HG03520 (cell line): ENCODE measurements around the gene HSPA1B.
"Not testable (repeated sequence)": the region's sequence is repeated elsewhere in the genome, so short reads cannot be mapped to it uniquely, and the experiment has no call there.

Experiments used
- ATAC-seq: cut with Tn5 transposase; IDR thresholded peaks from one replicate; pipeline ENCODE4 v1.9.1; 2021; ENCODE audit warnings: mild to moderate bottlenecking, moderate library complexity; ENCODE audit not compliant: unreplicated experiment

The HSPA1B gene

DNA sequence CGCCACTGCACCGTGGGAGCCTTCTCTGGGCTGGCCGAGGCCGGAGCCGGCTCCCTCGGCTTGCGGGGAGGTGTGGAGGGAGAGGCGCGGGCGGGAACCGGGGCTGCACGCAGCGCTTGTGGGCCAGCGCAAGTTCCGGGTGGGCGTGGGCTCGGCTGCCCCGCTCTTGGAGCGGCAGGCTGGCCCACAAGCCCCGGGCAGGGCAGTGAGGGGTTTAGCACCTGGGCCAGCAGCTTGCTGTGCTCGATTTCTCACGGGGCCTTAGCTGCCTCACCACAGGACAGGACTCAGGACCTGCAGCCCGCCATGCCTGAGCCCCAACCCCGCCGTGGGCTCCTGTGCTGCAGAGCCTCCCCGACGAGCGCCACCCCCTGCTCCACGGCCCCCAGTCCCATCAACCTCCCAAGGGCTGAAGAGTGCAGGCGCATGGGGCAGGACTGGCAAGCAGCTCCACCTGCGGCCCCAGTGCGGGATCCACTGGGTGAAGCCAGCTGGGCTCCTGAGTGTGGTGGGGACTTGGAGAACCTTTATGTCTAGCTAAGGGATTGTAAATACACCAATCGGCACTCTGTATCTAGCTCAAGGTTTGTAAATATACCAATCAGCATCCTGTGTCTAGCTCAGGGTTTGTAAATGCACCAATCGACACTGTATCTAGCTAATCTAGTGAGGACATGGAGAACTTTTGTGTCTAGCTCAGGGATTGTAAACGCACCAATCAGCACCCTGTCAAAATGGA, 24.6 kb downstream of the HSPA1B start:
- not testable (repeated sequence) for ATAC-seq

- ATAC-seq = not testable (repeated sequence)
These were observed 30.2 kb downstream of the HSPA1B start for GRCh38 chr6:31857774-31858173.

GRCh38 chr6:31858707-31859106, 31.2 kb downstream of the HSPA1B start:
- no peak for ATAC-seq

GRCh38 chr6:31859923-31860322, 32.4 kb downstream of the HSPA1B start:
- ATAC-seq = no peak

DNA sequence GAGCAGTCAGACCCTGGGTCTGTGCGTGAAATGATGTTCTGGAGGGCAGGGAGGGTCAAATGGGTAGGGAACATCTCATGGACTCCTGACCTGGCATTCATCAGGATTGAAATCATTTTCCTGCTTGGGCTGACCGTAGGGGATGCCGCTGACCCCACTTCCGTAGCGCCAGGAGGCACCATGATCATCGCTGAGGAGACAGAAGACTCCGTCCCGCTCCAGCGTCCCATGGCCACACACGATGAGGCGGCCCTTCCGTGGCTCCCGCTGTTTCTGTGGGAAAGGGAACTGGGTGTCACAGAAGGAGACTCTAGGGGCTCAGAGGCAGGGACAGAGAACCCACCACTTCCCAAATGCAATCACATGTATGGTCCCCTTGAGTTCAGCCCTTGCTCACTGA, 32.8 kb downstream of the HSPA1B start:
- ATAC-seq = no peak

DNA sequence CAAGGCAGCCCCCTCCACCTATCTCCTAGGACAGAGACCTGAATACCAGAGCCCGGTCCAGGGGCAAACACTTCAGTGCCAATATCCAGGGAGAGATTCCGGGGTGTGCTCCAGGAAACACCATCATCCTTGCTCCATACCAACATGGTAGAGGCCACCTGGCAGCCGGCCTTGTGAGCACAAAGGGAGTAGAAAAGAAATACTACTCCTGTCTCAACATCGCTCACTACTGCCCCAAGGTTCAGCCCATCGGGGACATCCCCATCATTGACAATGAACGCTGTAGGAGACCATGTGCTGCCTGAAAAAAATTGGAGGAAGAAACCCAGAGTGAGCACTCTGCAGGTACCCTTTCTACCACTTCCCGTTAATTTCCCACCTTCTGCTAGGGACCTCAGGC, 33.6 kb downstream of the HSPA1B start:
- no peak for ATAC-seq

GRCh38 chr6:31861919-31862343, 34.4 kb downstream of the HSPA1B start:
- no peak for ATAC-seq

DNA sequence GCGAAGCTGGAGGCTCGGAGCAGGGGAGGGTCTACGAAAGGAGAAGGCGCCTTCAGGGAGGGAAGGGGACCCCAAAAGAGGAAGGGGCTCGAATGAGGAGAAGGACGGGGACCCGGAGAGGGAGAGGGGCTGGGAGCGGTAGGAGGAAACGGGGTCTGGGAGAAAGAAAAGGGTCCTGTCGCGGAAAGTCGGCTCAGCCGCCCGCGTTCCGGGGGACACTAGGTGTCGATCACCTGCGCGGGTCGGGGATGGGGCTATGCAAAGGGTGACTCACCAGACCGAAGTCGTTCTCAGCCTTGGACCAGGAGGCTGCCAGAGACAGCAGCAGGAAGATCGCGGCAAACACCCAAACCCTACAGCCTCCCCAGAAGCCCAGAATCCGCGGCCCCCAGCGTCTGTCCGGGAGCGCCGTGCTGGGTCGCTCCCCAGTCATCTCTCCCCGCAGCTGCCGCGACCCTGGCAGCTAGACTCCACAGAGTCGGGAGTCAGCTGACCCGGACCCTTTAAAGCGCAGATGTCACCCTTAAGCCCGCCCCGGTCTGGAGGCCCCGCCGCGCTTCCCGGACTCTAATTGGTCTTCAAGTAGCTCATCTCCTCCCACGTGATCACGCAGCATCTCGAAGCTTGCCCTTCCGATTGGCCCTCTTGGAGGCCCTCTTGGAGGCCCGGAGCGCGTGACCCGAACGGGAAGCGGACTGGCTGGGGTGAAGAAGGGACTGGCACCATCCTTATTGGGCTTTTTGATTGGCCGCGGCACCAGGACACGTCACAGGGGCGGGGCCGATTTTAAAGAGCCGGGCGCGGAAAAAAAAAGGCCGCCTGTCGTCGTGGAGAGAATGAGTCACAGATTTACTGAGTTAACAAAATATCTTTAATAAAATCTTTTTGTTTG, 35.1 kb downstream of the HSPA1B start, which contains the start of gene NEU1:
Gene NEU1 (minus strand): TSS at position 478 of the 892 bp plus-strand sequence. CDS start 45 bp downstream, at position 433.
- ATAC-seq = peak; percentile 83

DNA sequence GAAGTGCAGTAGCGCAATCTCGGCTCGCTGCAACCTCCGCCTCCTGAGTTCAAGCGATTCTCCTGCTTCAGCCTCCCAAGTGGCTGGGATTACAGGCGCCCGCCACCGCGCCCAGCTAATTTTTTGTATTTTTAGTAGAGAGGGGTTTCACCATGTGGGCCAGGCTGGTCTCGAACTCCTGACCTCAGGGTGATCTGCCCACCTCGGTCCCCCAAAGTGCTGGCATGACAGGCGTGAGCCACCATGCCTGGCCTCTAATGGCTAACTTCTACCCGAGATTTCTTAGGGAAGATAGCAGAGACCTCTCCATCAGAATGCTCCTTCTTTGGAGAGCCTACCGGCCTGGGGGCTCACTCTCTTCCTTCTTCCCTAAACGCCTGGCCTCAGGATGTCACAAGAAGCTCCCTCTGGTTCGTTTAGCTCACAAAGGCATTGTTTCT, 36.6 kb downstream of the HSPA1B start:
- ATAC-seq = not testable (repeated sequence)

DNA sequence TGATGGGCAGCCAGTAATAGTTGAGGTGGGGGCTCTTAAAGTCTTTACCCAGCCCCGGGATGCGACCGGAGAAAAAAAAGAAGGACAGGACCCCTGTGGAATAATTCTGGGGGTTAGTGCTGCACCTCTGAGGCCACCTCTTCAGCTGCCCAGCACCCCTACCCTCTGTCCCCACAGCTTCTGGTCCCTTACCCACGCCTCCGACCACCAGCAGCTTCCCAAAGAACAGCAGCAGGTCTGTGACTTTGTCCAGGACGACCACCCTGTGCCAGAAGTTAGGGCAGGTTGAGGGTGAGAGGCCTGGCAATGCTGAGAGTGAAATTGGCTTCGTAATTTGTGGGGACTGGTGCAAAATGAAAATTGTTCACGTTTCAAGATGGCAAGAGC, 37.3 kb downstream of the HSPA1B start:
- no peak for ATAC-seq

DNA sequence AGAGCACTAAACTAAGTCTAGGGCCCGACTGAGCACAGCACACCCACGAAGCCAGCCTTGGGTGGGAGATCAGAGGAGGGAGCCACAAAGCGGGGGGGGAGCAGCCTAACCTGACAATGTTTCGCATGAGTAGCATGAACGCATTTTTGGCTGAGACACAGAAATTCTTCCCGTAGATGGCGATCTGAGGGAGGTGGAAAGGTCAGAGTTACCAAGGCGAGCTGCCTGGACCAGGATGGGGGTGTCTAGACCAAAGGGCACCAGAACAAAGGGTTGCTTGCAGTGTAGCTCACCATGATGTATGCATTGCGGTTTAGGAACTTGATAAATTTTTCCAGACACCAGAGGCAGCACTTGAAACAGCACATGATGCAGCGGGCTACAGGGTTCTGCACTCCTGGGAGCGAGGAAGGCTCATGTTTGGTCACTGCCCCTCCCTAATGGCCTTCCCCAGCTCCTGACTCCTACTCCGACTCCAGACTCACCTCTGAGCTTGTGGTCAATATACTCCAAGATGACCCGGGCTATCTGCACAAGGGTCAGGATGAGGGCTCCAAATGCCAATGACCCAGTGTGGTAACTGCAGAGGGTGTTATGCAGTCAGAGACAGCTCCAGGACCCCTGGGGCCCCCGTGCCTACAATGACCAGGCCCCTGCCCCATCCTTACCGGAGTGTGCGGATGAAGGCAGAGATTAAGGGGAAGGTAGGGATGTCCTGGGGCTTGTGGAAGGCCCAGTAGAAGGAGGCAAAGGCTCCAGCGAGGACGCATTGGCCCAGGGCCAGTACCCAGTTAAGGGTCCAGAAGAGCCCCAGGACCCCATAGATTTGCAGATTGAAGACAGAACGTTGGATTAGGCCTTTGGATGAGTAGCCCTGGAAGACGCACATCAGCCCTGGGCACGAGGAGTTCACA, 37.9 kb downstream of the HSPA1B start:
- no peak for ATAC-seq

DNA sequence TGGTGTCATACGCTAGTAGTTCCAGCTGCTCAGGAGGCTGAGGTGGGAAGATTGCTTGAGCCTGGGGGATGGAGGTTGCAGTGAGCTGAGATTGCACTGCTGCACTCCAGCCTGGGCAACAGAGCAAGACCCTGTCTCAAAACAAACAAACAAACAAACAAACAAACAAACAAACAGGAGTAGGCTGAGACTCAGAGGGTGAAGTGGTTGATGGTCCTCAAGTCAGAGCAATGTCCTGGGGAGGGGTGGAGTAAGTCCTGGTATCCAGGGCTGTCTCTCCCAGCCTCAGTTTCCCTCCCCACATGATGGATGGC, 41.1 kb downstream of the HSPA1B start:
- ATAC-seq = not testable (repeated sequence)

DNA sequence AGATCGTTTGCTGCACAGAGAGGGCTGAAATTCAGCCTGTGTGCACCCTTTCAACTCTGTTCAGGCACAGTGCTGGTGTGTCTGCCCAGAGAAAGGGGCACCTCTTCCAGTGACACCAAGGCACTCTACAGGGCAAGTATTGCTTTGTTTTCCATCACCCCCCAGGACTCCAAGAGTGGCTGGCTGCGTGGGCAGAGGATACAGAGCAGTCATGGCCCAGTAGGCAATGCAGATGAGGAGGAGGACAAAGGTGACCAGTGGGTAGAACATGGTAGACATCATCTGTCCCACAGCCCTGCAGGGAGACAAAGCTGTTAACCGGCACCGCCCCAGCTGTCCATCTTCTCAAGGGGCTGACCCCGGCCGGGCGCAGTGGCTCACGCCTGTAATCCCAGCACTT, 41.8 kb downstream of the HSPA1B start:
- no peak for ATAC-seq

GRCh38 chr6:31870385-31870921, 42.9 kb downstream of the HSPA1B start:
- no peak for ATAC-seq

DNA sequence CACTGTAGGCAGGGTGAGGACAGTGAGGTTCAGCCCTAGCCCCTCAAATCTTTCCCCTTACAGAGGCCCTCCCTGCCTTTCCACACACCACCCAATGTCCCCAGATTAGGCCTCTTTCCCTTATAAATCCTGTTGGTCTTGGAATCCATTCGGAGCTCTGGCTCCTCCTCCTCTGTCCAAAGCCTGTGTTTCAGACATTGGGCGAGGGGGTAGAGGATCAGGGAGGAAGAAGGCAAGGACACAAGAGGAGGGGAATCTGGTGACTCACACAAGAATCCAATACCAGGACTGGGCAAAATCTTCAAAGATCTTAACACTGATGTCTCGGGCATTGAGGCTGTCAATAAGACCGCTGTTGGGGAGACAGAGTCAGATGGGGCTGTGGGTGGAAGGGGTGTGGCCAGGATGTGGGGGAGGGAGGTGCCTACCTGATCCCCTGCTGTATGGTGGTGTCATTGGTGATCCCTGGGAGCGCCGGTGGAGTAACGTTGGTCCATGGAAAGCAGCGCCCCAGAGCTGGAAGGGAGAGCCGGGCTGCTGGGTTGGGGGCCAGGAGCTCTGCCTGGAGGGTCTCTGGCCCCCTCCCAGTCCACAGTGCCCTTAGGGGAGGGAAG, 43.6 kb downstream of the HSPA1B start:
- ATAC-seq = no peak

- no peak for ATAC-seq
These were observed 46.6 kb downstream of the HSPA1B start for GRCh38 chr6:31874084-31874670.

GRCh38 chr6:31874836-31875572, 47.5 kb downstream of the HSPA1B start:
- ATAC-seq = no peak

DNA sequence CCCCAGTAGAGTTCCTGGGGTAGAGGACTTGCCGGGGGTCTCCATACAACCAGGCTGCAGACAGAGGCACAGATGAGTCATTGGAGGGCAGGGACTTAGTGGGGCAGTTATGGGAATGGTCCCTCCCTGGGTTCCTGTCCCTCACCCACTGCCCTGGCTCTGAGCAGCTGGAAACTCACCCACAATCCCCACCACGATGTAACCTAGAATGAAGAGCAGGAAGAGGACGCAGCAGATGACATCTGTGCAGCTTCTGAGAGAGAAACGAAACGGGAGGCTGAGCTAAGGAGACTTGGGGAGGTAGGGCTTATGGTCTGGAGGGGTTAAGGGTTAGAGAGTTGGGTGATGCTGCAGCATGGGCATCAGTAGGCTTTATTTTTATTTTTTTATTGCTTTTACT, 48.3 kb downstream of the HSPA1B start:
- no peak for ATAC-seq

DNA sequence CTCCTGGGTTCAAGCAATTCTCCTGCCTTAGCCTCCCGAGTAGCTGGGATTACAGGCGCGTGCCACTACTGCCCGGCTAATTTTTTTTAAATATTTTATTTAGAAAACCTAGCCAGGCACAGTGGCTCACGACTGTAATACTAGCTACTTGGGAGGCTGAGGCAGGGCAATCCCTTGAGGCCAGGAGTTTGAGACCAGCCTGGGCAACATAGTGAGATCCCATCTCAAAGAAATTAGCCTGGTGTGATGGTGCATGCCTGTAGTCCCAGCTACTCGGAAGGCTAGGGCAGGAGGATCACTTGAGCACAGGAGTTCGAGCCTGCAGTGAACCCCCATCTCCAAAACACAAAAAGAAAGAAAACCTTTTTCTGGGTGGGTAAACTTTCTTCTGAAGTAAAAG, 48.8 kb downstream of the HSPA1B start:
- no peak for ATAC-seq
